Stimulated activated naive CD4-positive, alpha-beta T cell (primary cell): Measurements from ENCODE around the gene CELA2A.
"Not testable (repeated sequence)": the region's sequence is repeated elsewhere in the genome, so short reads cannot be mapped to it uniquely, and the experiment has no call there.

ENCODE experiments used
- DNase-seq, 6 experiments: peaks; one replicate each; lab custom pipeline; 2025; lab: John Stamatoyannopoulos, UW

CELA2A gene

DNA sequence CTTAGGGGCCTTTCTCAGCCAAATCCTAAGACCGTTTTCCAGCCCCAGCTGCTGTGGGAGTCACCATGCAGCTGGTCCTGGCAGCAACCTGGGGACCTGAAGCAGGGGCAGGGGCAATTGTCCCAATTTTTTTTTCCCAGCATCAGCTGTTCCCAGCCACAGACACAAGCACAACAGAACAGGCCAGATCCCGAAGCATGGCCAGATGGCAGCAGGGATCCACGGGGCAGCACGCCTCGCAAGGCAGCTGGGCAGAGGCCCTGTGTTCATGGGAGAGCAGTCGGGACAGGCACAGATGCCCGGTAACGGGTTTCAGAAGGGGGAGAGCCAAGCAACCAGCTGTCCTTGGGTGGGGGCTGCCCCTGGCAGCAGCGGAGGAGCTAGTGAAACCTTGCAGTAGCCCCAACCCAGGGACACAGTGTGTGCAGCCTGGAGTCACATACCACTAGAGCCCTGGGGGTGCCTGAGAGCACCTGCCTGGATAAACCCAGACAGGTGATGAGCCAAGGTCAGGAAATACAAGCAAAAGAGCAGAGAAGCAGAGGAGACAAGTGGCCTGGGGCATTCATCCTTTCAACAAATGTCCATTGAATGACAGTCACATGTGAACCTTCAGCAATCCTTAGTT, 13.4 kb downstream of the CELA2A start:
- DNase-seq: not testable (repeated sequence)

DNA sequence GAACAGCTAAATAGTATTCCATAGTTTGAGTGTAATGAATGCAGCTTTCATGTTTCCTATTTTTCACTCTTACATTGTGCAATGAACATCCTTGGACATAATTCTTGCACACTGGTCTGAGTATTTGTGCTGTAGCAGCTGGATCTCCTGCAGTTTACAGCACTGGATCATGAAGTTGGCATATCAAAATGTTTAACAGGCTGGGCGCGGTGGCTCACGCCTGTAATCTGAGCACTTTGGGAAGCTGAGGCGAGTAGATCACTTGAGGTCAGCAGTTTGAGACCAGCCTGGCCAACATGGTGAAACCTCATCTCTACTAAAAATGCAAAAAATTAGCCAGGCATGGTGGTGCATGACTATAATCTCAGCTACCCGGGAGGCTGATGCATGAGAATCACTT, 14.5 kb downstream of the CELA2A start:
- not testable (repeated sequence) for DNase-seq

GRCh38 chr1:15471723-15472122, 15.2 kb downstream of the CELA2A start:
- not testable (repeated sequence) for DNase-seq

DNA sequence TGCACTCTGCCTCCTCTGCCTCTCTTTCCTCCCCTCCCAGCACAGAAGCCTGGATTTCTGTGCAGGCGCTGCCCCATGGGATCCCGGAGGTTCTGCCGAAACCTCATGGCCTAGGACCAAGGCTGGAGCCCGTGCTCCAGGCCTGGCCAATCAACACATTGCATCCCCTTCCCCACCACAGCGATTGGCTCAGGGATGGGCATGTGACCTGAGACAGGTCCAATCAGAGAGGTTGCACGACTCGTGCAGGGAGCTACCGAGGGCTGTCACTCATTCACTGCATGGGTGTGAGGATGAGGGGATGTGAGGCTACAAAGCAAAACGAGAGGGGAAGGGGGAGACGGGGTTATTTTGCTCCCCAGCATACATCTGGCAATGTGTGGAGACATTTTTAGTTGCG, 16.1 kb downstream of the CELA2A start:
- no peak for DNase-seq

- no peak for DNase-seq
Measured at GRCh38 chr1:15475752-15476314, 19.3 kb downstream of the CELA2A start, which contains the start of gene CELA2B. CELA2B (plus strand) TSS chr1:15476104; CDS start chr1:15476126, 22 bp downstream.

- no peak for DNase-seq
Measured at GRCh38 chr1:15476927-15477326, 20.4 kb downstream of the CELA2A start.

DNA sequence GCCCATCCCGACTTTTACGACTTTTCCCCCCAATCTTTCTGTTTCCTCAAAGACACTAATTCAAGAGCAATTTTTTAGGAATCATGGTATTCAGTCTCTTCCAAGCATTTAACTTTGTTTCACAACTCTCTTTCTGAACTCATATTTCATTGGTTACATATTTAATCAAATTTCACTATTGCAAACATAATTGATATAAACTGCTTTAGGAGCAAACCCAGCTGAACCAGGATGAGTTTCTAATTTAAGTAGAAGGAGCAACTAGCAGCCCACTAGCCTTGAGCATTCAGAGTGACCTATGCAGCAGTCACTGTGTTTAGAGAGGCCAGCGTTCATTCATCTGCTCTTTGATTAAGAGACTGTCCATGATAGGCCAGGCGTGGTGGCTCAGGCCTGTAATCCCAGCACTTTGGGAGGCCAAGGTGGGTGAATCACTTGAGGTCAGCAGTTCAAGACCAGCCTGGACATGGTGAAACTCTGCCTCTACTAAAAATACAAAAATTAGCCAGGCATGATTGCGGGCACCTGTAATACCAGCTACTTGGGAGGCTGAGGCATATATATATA, 21.2 kb downstream of the CELA2A start:
- DNase-seq: no peak

GRCh38 chr1:15479654-15480347, 23.3 kb downstream of the CELA2A start:
- DNase-seq: no peak

DNA sequence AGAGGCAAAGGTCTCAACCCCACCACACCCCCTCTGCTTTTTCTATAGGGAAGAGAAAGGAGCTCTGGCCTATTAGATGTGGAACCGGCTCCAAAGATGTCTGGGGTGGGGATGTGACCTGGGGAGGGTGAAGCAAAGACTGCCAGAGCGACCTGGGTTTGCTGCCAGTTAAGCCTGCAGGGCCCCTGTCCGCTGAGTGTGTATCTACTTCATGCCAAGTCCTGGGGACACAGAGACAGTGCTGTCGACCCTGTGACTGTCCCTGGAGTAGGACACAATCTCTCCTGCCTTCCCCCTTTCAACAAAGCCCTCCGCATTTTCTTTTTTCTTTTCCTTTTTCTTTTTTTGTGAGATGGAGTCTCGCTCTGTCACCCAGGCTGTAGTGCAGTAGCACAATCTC, 25.9 kb downstream of the CELA2A start:
- DNase-seq: not testable (repeated sequence)

GRCh38 chr1:15482983-15483543, 26.5 kb downstream of the CELA2A start:
- DNase-seq: not testable (repeated sequence)

DNA sequence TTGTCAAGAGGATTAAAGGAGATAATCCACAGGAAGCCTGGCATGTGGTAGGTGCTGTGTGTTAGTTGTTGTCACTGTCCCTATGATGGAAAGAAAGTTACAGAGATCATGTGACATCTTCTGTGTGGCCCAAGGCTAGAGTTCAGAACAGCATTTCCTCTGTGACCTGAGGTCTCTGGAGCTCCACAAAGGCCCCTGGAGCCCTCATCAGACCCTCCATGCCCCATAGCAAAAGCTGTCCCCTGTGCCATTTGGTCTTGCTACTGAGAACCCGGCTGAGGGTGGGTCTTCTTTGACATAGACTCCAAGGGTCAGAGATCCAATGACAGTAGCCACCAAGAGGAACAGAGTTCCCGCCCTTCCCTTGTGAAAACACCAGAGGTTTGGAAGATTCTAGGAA, 27.4 kb downstream of the CELA2A start:
- no peak for DNase-seq

GRCh38 chr1:15484443-15484842, 27.9 kb downstream of the CELA2A start:
- DNase-seq: not testable (repeated sequence)

DNA sequence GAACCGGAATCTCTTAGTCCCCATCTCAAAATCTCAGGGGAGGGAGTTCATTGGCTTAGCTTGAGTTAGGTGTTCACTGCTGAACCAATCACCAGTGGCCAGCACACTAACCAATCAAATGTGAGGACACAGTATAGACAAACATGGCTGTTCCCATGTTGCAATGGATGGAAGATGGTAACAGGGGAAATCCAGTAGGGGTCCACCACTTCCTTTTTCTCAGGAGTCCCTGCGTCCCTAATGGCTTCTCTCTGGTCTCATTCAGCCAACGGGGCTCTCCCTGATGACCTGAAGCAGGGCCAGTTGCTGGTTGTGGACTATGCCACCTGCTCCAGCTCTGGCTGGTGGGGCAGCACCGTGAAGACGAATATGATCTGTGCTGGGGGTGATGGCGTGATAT, 29.1 kb downstream of the CELA2A start:
- no peak for DNase-seq

- not testable (repeated sequence) for DNase-seq
Measured at GRCh38 chr1:15486844-15487610, 30.5 kb downstream of the CELA2A start.

- no peak for DNase-seq
Measured at GRCh38 chr1:15488371-15488770, 31.8 kb downstream of the CELA2A start.

GRCh38 chr1:15489052-15489736, 32.7 kb downstream of the CELA2A start:
- no peak for DNase-seq

DNA sequence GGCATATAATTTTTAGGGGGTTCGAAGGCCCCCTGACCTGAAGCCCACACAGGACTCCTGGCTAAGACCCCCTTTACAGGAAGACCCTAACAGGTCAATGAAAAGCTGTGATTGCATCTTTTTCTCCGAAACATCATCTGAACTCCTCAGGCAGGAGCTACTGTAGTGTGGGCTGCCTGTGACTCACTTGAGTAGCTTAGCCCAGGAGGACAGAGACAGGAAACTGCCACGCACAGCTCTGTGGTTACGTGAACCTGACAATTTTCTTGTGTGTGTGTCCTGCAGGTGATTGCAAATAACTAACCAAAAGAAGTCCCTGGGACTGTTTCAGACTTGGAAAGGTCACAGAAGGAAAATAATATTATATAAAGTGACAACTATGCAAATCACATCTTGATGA, 34.5 kb downstream of the CELA2A start:
- DNase-seq: not testable (repeated sequence)

- DNase-seq: no peak
Measured at GRCh38 chr1:15492596-15492995, 36.1 kb downstream of the CELA2A start.

DNA sequence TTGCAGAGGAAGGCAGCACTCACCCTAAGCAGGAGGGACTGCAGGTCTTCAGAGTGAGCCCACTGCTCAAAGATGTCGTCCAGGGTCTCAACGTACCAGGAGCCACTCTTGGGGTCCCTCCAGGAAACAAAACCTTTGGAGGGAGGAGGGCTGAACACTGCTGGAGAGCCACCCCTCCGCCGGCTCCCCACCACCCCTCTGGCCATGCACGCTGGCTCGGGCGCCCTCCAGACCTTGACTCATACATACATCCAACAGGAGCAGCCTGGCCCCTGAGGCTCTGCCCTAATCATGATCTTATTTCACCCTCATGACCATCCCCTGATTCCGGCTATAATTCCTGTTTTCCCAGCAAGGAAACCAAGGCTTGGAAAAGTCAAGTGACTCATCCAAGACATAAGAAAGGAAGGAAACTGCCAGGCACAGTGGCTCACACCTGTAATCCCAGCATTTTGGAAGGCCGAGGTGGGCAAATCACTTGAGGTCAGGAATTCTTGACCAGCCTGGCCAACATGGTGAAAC, 37.4 kb downstream of the CELA2A start:
- no peak for DNase-seq

- no peak for DNase-seq
Measured at GRCh38 chr1:15500184-15501178, 43.9 kb downstream of the CELA2A start.
